Activated naive CD4-positive, alpha-beta T cell treated with anti-CD3 and anti-CD28 coated beads, Interleukin-2, amount 50 U/mL, for 72 hours (primary cell): ENCODE measurements around the gene SPTBN4. TPM values are rescaled to one million over a fixed set of nuclear protein-coding genes. Genes with fewer than 3 reads are reported as not detected.
"Not testable (repeated sequence)": the region's sequence is repeated elsewhere in the genome, so short reads cannot be mapped to it uniquely, and the experiment has no call there.

Experiments used
- ATAC-seq, 2 donors: fragments of 150-1000 bp; cut with Tn5 transposase; 2 replicates each; pipeline ENCODE4 v1.10.0; 2021; ENCODE audit warnings: mild to moderate bottlenecking in 2 of 2, moderate library complexity in 2 of 2
- DNase-seq, 2 donors: peaks; one replicate each; pipeline ENCODE4 v3.0.0; 2021 to 2022; ENCODE audit warnings: low spot score in 2 of 2
- H3K27ac Mint-ChIP-seq, 2 donors: one replicate each; pipeline ENCODE4 v1.8.0; 2022; ENCODE audit warnings: mild to moderate bottlenecking in 2 of 2, mixed read lengths in 2 of 2
- H3K36me3 Mint-ChIP-seq, 2 donors: one replicate each; pipeline ENCODE4 v1.8.0; 2022; ENCODE audit warnings: mixed read lengths in 2 of 2
- H3K9me3 Mint-ChIP-seq, 2 donors: one replicate each; pipeline ENCODE4 v1.8.0; 2022; ENCODE audit warnings: mixed read lengths in 2 of 2
- total RNA-seq, 2 donors: library from RNA; stranded (reverse); gene quantifications; one replicate each; pipeline ENCODE4 v1.2.3, GENCODE V29; 2022

The SPTBN4 gene
- total RNA-seq, 2 donors from 2014 or later: 3.7 to 4.2 TPM

GRCh38 chr19:40613690-40614621 lies 147.2 kb downstream of the SPTBN4 start:
- ATAC-seq (peak; percentile 59 to 67), DNase-seq (peak; percentile 87)
- Mint-ChIP-seq H3K27ac (peak overlapping the region; percentile 94 to 99), H3K9me3 (no peaks in the 10 kb centered on the region), H3K36me3 (peaks cover 19 to 25% of the 10 kb centered on the region in 2 donors)

- peak; percentile 49 to 63 for ATAC-seq
- peak; percentile 88 to 89 for DNase-seq
- H3K9me3 Mint-ChIP-seq: no peaks in the 10 kb centered on the region
- peak overlapping the region; percentile 94 to 99 for H3K27ac Mint-ChIP-seq
- H3K36me3 Mint-ChIP-seq: peaks cover 28 to 32% of the 10 kb centered on the region in 2 donors
These were observed 148.0 kb downstream of the SPTBN4 start for GRCh38 chr19:40614622-40615411.

- DNase-seq (no peak), ATAC-seq (no peak)
- peak overlapping the region; percentile 94 to 99 for H3K27ac Mint-ChIP-seq
- no peaks in the 10 kb centered on the region for H3K9me3 Mint-ChIP-seq
- H3K36me3 Mint-ChIP-seq: peaks cover 32 to 39% of the 10 kb centered on the region in 2 donors
These were observed 149.4 kb downstream of the SPTBN4 start for GRCh38 chr19:40616178-40616577.

GRCh38 chr19:40616941-40617340 lies 150.1 kb downstream of the SPTBN4 start:
- no peaks in the 10 kb centered on the region for H3K9me3 Mint-ChIP-seq
- no peak for DNase-seq
- peak overlapping the region in 1 of 2 donors; percentile 55 for H3K27ac Mint-ChIP-seq
- no peak for ATAC-seq
- peaks cover 35 to 46% of the 10 kb centered on the region in 2 donors for H3K36me3 Mint-ChIP-seq

GRCh38 chr19:40617961-40618360 lies 151.2 kb downstream of the SPTBN4 start:
- DNase-seq (no peak), ATAC-seq (no peak)
- Mint-ChIP-seq H3K27ac (no peak overlapping the region), H3K36me3 (peaks cover 35 to 47% of the 10 kb centered on the region in 2 donors), H3K9me3 (no peaks in the 10 kb centered on the region)

GRCh38 chr19:40619333-40620160 lies 152.7 kb downstream of the SPTBN4 start:
- H3K27ac Mint-ChIP-seq: peak overlapping the region; percentile 79 to 83
- DNase-seq: no peak
- peaks cover 32 to 49% of the 10 kb centered on the region in 2 donors for H3K36me3 Mint-ChIP-seq
- no peak for ATAC-seq
- H3K9me3 Mint-ChIP-seq: no peaks in the 10 kb centered on the region

GRCh38 chr19:40620161-40620485 lies 153.3 kb downstream of the SPTBN4 start:
- ATAC-seq (no peak), DNase-seq (no peak)
- Mint-ChIP-seq H3K27ac (peak overlapping the region in 1 of 2 donors; percentile 83), H3K9me3 (no peaks in the 10 kb centered on the region), H3K36me3 (peaks cover 32 to 49% of the 10 kb centered on the region in 2 donors)

GRCh38 chr19:40621283-40621682 lies 154.5 kb downstream of the SPTBN4 start:
- H3K27ac Mint-ChIP-seq: peak overlapping the region; percentile 5 to 93
- no peak for DNase-seq
- ATAC-seq: no peak
- no peaks in the 10 kb centered on the region for H3K9me3 Mint-ChIP-seq
- H3K36me3 Mint-ChIP-seq: peaks cover 29 to 47% of the 10 kb centered on the region in 2 donors

- peaks cover 29 to 51% of the 10 kb centered on the region in 2 donors for H3K36me3 Mint-ChIP-seq
- H3K9me3 Mint-ChIP-seq: no peaks in the 10 kb centered on the region
- DNase-seq: no peak
- H3K27ac Mint-ChIP-seq: peak overlapping the region; percentile 5 to 70
- ATAC-seq: peak; percentile 9 to 26
These were observed 155.4 kb downstream of the SPTBN4 start for GRCh38 chr19:40621966-40622772.

- peaks cover 29 to 51% of the 10 kb centered on the region in 2 donors for H3K36me3 Mint-ChIP-seq
- peak overlapping the region; percentile 5 to 70 for H3K27ac Mint-ChIP-seq
- no peak for DNase-seq
- no peaks in the 10 kb centered on the region for H3K9me3 Mint-ChIP-seq
- no peak for ATAC-seq
These were observed 155.9 kb downstream of the SPTBN4 start for GRCh38 chr19:40622773-40623075.

- H3K9me3 Mint-ChIP-seq: no peaks in the 10 kb centered on the region
- H3K36me3 Mint-ChIP-seq: peaks cover 29 to 51% of the 10 kb centered on the region in 2 donors
- ATAC-seq (peak in 1 of 2 donors; percentile 55), DNase-seq (no peak)
- H3K27ac Mint-ChIP-seq: peak overlapping the region; percentile 5 to 60
These were observed 156.8 kb downstream of the SPTBN4 start for GRCh38 chr19:40623403-40624251.

GRCh38 chr19:40624369-40625153 lies 157.8 kb downstream of the SPTBN4 start:
- not testable (repeated sequence) for DNase-seq, ATAC-seq, H3K9me3 Mint-ChIP-seq
- peaks cover 20 to 47% of the 10 kb centered on the region in 2 donors for H3K36me3 Mint-ChIP-seq
- H3K27ac Mint-ChIP-seq: peak overlapping the region in 1 of 2 donors; percentile 32

- no peaks in the 10 kb centered on the region for H3K9me3 Mint-ChIP-seq
- peaks cover 14 to 46% of the 10 kb centered on the region in 2 donors for H3K36me3 Mint-ChIP-seq
- H3K27ac Mint-ChIP-seq: peak overlapping the region; percentile 20 to 50
- no peak for ATAC-seq
- no peak for DNase-seq
These were observed 158.8 kb downstream of the SPTBN4 start for GRCh38 chr19:40625406-40626120.
